Spinal cord (tissue), 10 donors: Measurements from ENCODE around the gene CCDC149. TPM values are rescaled to one million over a fixed set of nuclear protein-coding genes. Genes with fewer than 3 reads are reported as not detected.

Experiments used
- DNase-seq, 6 donors: peaks; one replicate each; pipeline versions ENCODE4 v3.0.0 to v3.0.0-alpha.2; 2013 to 2015; ENCODE audit warnings: low spot score in 6 of 6, low read depth in 4 of 6
- H3K27ac ChIP-seq: one replicate; pipeline ENCODE4 v1.5.1; 2013; ENCODE audit warnings: low read depth, low read length, control low read depth
- H3K27me3 ChIP-seq: one replicate; pipeline ENCODE4 v1.6.1; 2013; ENCODE audit warnings: low read length; ENCODE audit not compliant: control insufficient read depth, insufficient read depth
- H3K36me3 ChIP-seq: one replicate; pipeline ENCODE4 v1.6.1; 2013; ENCODE audit warnings: low read length; ENCODE audit not compliant: control insufficient read depth, insufficient read depth
- H3K4me1 ChIP-seq: one replicate; pipeline ENCODE4 v1.6.1; 2013; ENCODE audit warnings: low read length; ENCODE audit not compliant: control insufficient read depth, insufficient read depth
- H3K4me3 ChIP-seq: one replicate; pipeline ENCODE4 v1.5.1; 2013; ENCODE audit warnings: low read depth, low read length, control low read depth
- H3K9me3 ChIP-seq: one replicate; pipeline ENCODE4 v1.6.1; 2013; ENCODE audit warnings: low read length; ENCODE audit not compliant: control insufficient read depth, insufficient read depth
- WGBS: methylation state at CpG from one replicate; pipeline ENCODE4 v1.1.5; 2013; ENCODE audit warnings: missing lambda C conversion rate; ENCODE audit not compliant: insufficient coverage; 5-methylcytosine and 5-hydroxymethylcytosine counted together
- polyA plus RNA-seq, 2 donors: library from polyadenylated mRNA; unstranded; fragments of 120-200 nt; gene quantifications; one replicate each; pipeline ENCODE4 v1.2.1, GENCODE V29; 2013; ENCODE audit not compliant: insufficient read length in 2 of 2
- total RNA-seq, 2 donors: library from RNA; depleted of rRNA in 1 of 2; stranded (reverse); fragments of 120-200 nt in 1 of 2; fragments of >200 nt in 1 of 2; gene quantifications; one replicate each; pipeline versions ENCODE4 v1.2.3 to v1.2.4, GENCODE V29; 2013 to 2014
- donor health status: healthy.

The CCDC149 gene
- total and polyA plus RNA-seq, 4 donors, result 15.0 to 27.1 (median 23.3) TPM

- WGBS, result 80% methylated on average over 1 of the region's 2 CpGs
These were observed 57.1 kb downstream of the CCDC149 start for GRCh38 chr4:24855741-24856140.

GRCh38 chr4:24853142-24853541, 59.7 kb downstream of the CCDC149 start:
- DNase-seq, result peak in 1 of 6 donors; percentile 29
- no peaks in the 10 kb centered on the region for H3K9me3 ChIP-seq
- no peaks in the 10 kb centered on the region for H3K27me3 ChIP-seq
- no peak overlapping the region for H3K27ac ChIP-seq
- no peaks in the 10 kb centered on the region for H3K36me3 ChIP-seq
- no peak overlapping the region for H3K4me3 ChIP-seq
- peaks cover 14% of the 10 kb centered on the region for H3K4me1 ChIP-seq
- WGBS, result 100% methylated on average over 1 of the region's 5 CpGs

More at GRCh38 chr4:24855741-24856140, 57.1 kb downstream of the CCDC149 start:
- no peaks in the 10 kb centered on the region for H3K27me3 ChIP-seq
- no peak overlapping the region for H3K27ac ChIP-seq
- DNase-seq, result no peak
- no peaks in the 10 kb centered on the region for H3K9me3 ChIP-seq
- no peaks in the 10 kb centered on the region for H3K36me3 ChIP-seq
- peaks cover 7% of the 10 kb centered on the region for H3K4me1 ChIP-seq
- no peak overlapping the region for H3K4me3 ChIP-seq

GRCh38 chr4:24850674-24851073, 62.2 kb downstream of the CCDC149 start:
- Histone ChIP-seq H3K4me3 (no peak overlapping the region), H3K4me1 (peaks cover 14% of the 10 kb centered on the region), H3K27ac (no peak overlapping the region), H3K9me3 (no peaks in the 10 kb centered on the region), H3K36me3 (no peaks in the 10 kb centered on the region), H3K27me3 (no peaks in the 10 kb centered on the region)
- no peak for DNase-seq
- WGBS, result no CpG with 5 or more reads among the region's 1 CpG

GRCh38 chr4:24849756-24850155, 63.1 kb downstream of the CCDC149 start:
- no peak for DNase-seq
- 79% methylated on average over 2 of the region's 2 CpGs for WGBS
- Histone ChIP-seq H3K27me3 (no peaks in the 10 kb centered on the region), H3K27ac (no peak overlapping the region), H3K9me3 (no peaks in the 10 kb centered on the region), H3K4me3 (no peak overlapping the region), H3K36me3 (no peaks in the 10 kb centered on the region), H3K4me1 (peaks cover 14% of the 10 kb centered on the region)

- Histone ChIP-seq H3K27ac (no peak overlapping the region), H3K4me3 (no peak overlapping the region), H3K4me1 (peaks cover 14% of the 10 kb centered on the region), H3K36me3 (no peaks in the 10 kb centered on the region), H3K9me3 (no peaks in the 10 kb centered on the region), H3K27me3 (no peaks in the 10 kb centered on the region)
- 60% methylated on average over 1 of the region's 4 CpGs for WGBS
- no peak for DNase-seq
These were observed 63.5 kb downstream of the CCDC149 start for GRCh38 chr4:24849351-24849750.

- Histone ChIP-seq H3K9me3 (no peaks in the 10 kb centered on the region), H3K36me3 (no peaks in the 10 kb centered on the region), H3K4me1 (peaks cover 7% of the 10 kb centered on the region), H3K4me3 (no peak overlapping the region), H3K27me3 (no peaks in the 10 kb centered on the region), H3K27ac (no peak overlapping the region)
- 93% methylated on average over 5 of the region's 5 CpGs for WGBS
- no peak for DNase-seq
These were observed 66.1 kb downstream of the CCDC149 start for GRCh38 chr4:24846716-24847115.

GRCh38 chr4:24845902-24846301, 66.9 kb downstream of the CCDC149 start:
- Histone ChIP-seq H3K27ac (no peak overlapping the region), H3K9me3 (no peaks in the 10 kb centered on the region), H3K4me3 (no peak overlapping the region), H3K4me1 (peaks cover 10% of the 10 kb centered on the region), H3K27me3 (no peaks in the 10 kb centered on the region), H3K36me3 (no peaks in the 10 kb centered on the region)
- no peak for DNase-seq
- 93% methylated on average over 2 of the region's 5 CpGs for WGBS

- WGBS, result 88% methylated on average over 7 of the region's 8 CpGs
- H3K36me3 ChIP-seq, result no peaks in the 10 kb centered on the region
These were observed 67.7 kb downstream of the CCDC149 start for GRCh38 chr4:24845132-24845531.

GRCh38 chr4:24843096-24843495, 69.7 kb downstream of the CCDC149 start:
- Histone ChIP-seq H3K9me3 (no peaks in the 10 kb centered on the region), H3K4me1 (peaks cover 3% of the 10 kb centered on the region), H3K27me3 (no peaks in the 10 kb centered on the region), H3K4me3 (no peak overlapping the region), H3K27ac (no peak overlapping the region), H3K36me3 (no peaks in the 10 kb centered on the region)
- DNase-seq, result no peak
- 72% methylated on average over 2 of the region's 3 CpGs for WGBS

More at GRCh38 chr4:24845132-24845531, 67.7 kb downstream of the CCDC149 start:
- Histone ChIP-seq H3K4me3 (no peak overlapping the region), H3K27ac (no peak overlapping the region), H3K27me3 (no peaks in the 10 kb centered on the region), H3K4me1 (peaks cover 10% of the 10 kb centered on the region), H3K9me3 (no peaks in the 10 kb centered on the region)
- DNase-seq, result no peak

- Histone ChIP-seq H3K4me1 (peaks cover 3% of the 10 kb centered on the region), H3K36me3 (peaks cover under 1% of the 10 kb centered on the region), H3K9me3 (no peaks in the 10 kb centered on the region), H3K27me3 (no peaks in the 10 kb centered on the region), H3K4me3 (no peak overlapping the region), H3K27ac (no peak overlapping the region)
- WGBS, result 88% methylated on average over 6 of the region's 9 CpGs
- peak in 1 of 6 donors; percentile 25 for DNase-seq
These were observed 70.5 kb downstream of the CCDC149 start for GRCh38 chr4:24842356-24842755.
